AG04450 (cell line): ENCODE results near the gene UBE2E2. TPM values are rescaled to one million over a fixed set of nuclear protein-coding genes. Genes with fewer than 3 reads are reported as not detected.

ENCODE experiments used
- CTCF ChIA-PET: fragments of 300-600, 350-600 bp; formaldehyde crosslinking; extraction: SDS; loops from one replicate; lab custom pipeline; 2022; ENCODE audit warnings: antibody characterized with exemption, inconsistent platforms; lab: Charles Lee
- POLR2A ChIA-PET: fragments of 350-600 bp; formaldehyde crosslinking; extraction: SDS; loops from one replicate; lab custom pipeline; 2021; ENCODE audit warnings: antibody characterized with exemption, inconsistent platforms; lab: Yijun Ruan, JAX
- DNase-seq: peaks from one replicate; pipeline ENCODE4 v3.0.0-alpha.2; 2011; ENCODE audit warnings: low read depth, low spot score
- H3K27ac ChIP-seq: one replicate; pipeline ENCODE4 v1.5.1; 2012; ENCODE audit warnings: low read depth, low read length, control low read depth
- H3K27me3 ChIP-seq: one replicate; pipeline ENCODE4 v1.6.0; 2012; ENCODE audit warnings: low read length; ENCODE audit not compliant: control insufficient read depth, insufficient read depth
- H3K4me3 ChIP-seq: 2 replicates; pipeline ENCODE4 v1.5.1; 2011; ENCODE audit warnings: mild to moderate bottlenecking, low read depth, low read length, control low read depth
- H3K9me3 ChIP-seq: 2 replicates; pipeline ENCODE4 v1.5.1; 2012; ENCODE audit warnings: low read length; ENCODE audit not compliant: control insufficient read depth, insufficient read depth
- CTCF ChIP-seq: IDR thresholded peaks from 2 replicates; pipeline ENCODE4 v1.5.1; 2011; ENCODE audit warnings: low read depth, low read length, control low read depth, inconsistent platforms
- polyA plus RNA-seq: library from polyadenylated mRNA; depleted of rRNA; stranded (reverse); fragments of >200 nt; gene quantifications from 2 replicates; pipeline ENCODE4 v1.2.3, GENCODE V29; 2011

The UBE2E2 gene
- polyA plus RNA-seq, 1 experiment: 43.2 TPM

DNA sequence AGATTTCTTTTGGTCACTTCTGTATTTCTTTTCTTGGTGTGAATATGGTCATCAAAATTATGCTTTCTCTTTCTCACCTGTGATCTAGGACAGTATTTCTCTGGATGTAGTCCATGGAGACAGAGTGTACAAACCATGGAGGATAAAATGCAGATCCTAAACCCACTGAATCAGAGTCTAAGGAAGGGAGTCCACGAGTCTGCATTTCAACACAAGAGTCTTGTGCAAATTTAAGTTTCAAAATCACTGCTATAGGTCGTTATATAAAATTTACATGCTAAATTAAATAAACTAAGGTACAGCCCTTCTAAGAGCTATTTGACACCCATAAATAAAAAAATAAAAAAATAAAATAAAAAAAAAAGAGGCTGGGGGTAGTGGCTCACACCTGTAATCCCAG lies 17.3 kb upstream of the UBE2E2 start:
- no peak for DNase-seq
- no peak overlapping the region for H3K27ac ChIP-seq
- CTCF ChIA-PET: interaction anchor here (0.6 kb wide), 1 partner anchor 14 kb away, joined by 3 read pairs; no protein-coding TSS in a partner anchor
- POLR2A ChIA-PET: no interaction called here
- H3K27me3 ChIP-seq: peaks cover 20% of the 10 kb centered on the region
- TF ChIP-seq CTCF: no peak
- no peaks in the 10 kb centered on the region for H3K9me3 ChIP-seq
- no peak overlapping the region for H3K4me3 ChIP-seq

DNA sequence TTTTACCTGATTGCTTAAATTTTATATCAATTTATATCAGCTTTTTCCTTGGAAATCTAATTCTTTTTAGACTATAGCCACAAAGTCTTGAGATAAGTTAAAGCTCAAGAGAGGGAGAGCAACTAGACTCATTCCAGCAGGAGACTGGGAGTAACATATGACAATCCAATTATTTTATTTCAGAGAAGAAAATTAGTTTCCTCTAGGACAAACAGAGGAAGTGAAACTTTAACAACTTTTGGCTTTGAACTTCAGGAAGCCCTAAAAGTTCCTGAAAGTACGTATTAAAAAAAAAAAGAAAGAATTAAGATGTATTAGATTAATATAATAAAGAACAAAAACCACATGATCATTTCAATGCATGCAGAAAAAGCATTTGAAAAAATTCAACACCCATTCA lies 13.9 kb upstream of the UBE2E2 start:
- ChIA-PET POLR2A (interaction anchor here (0.6 kb wide), 1 partner anchor 803 kb away, joined by 6 read pairs; no protein-coding TSS in a partner anchor), CTCF (no interaction called here)
- no peaks in the 10 kb centered on the region for H3K9me3 ChIP-seq
- H3K27me3 ChIP-seq: peaks cover 35% of the 10 kb centered on the region
- no peak overlapping the region for H3K27ac ChIP-seq
- H3K4me3 ChIP-seq: no peak overlapping the region
- TF ChIP-seq CTCF: no peak
- DNase-seq: no peak

GRCh38 chr3:23192816-23193215 lies 10.3 kb upstream of the UBE2E2 start:
- CTCF ChIA-PET: no interaction called here
- peaks cover 36% of the 10 kb centered on the region for H3K27me3 ChIP-seq

DNA sequence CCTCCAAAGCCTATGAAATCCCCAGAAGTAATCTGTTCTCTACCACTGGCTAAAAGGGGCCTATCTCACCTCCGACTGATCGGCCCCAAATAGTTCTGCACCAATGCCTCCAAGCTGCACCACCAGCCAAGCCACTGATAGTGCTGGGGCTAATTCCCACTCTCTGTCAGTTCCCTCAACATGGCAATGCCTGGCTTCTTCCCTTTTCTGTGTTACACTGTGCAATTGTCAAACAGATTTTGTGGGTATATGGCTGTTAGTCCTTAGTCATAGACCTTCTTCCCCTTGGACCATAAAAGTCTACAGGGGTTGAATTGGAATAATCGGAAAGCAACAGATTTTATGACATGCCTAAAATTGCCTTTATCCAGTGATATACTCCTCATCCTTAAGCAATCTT lies 9.3 kb upstream of the UBE2E2 start:
- H3K27me3 ChIP-seq: peaks cover 36% of the 10 kb centered on the region
- TF ChIP-seq CTCF: no peak
- no peak overlapping the region for H3K4me3 ChIP-seq
- no peak overlapping the region for H3K27ac ChIP-seq
- ChIA-PET CTCF (no interaction called here), POLR2A (no interaction called here)
- H3K9me3 ChIP-seq: no peaks in the 10 kb centered on the region
- no peak for DNase-seq

More at GRCh38 chr3:23192816-23193215, 10.3 kb upstream of the UBE2E2 start:
- no peak for TF ChIP-seq CTCF
- DNase-seq: no peak
- POLR2A ChIA-PET: no interaction called here
- H3K9me3 ChIP-seq: no peaks in the 10 kb centered on the region
- no peak overlapping the region for H3K27ac ChIP-seq
- no peak overlapping the region for H3K4me3 ChIP-seq

DNA sequence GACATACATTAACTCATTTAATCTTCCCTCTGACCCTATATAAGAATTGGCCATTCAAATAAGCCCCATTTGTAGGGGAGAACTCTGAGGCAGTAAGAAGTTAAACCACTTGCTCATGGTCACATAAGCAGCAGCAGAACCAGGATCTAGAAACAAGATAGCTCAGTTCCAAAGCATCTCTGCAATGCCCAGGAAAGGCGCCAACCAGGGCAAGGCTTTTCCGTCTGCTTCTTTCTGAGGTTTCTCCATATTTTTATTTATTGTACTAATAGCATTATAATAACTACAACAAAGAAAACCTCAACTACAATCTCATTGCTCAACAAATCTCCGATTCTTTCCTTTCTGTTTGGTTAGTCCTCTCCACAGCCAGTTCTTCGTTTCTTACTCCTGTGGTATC lies 4.3 kb upstream of the UBE2E2 start:
- Histone ChIP-seq H3K27ac (no peak overlapping the region), H3K4me3 (no peak overlapping the region), H3K9me3 (no peaks in the 10 kb centered on the region; the same call in 1 of the 2 replicates), H3K27me3 (peaks cover 30% of the 10 kb centered on the region)
- no peak for DNase-seq
- ChIA-PET CTCF (no interaction called here), POLR2A (no interaction called here)
- TF ChIP-seq CTCF: no peak
